Measurements from ENCODE around the gene TMEM95. TPM values are rescaled to one million over a fixed set of nuclear protein-coding genes. Genes with fewer than 3 reads are reported as not detected.

Gene TMEM95
- total and polyA plus RNA-seq, 4 donors = not detected

DNA sequence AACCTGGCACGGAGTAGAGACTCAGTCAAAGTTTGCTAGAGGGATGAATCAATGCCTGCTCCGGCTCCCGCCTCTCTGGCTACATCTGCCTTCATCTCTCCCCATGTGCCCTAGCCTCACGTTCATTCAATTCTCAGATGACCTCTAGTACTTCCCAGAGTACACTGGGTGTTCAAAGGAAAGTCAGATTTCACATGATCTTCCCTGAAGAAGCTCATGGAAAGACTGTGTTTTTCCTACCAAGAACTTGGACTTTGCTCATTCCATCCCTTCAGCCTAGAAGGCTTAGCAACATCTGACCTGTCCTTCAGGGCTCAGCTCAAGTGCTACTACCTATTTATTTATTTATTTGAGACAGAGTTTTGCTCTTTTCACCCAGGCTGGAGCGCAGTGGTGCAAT, 14.9 kb downstream of the TMEM95 start:
- Histone ChIP-seq H3K4me3 (ENCODE audit: low read depth in 1 of 3, low read length in 3 of 3) (no peak overlapping the region), H3K9ac (ENCODE audit: low read depth in 1 of 2, low read length in 2 of 2) (no peak overlapping the region), H3K9me3 (ENCODE audit: control insufficient read depth in 4 of 4, low read length in 3 of 4) (no peaks in the 10 kb centered on the region), H3K27me3 (ENCODE audit: control insufficient read depth in 4 of 4, insufficient read depth in 4 of 4, low read length in 3 of 4) (no peaks in the 10 kb centered on the region), H3K27ac (ENCODE audit: low read depth in 1 of 2, low read length in 2 of 2) (no peak overlapping the region), H3K36me3 (ENCODE audit: control insufficient read depth in 4 of 4, insufficient read depth in 3 of 4, low read depth in 1 of 4, low read length in 3 of 4) (no peaks in the 10 kb centered on the region), H3K4me1 (ENCODE audit: control insufficient read depth in 4 of 4, insufficient read depth in 4 of 4, low read length in 3 of 4) (no peaks in the 10 kb centered on the region)
- WGBS = 69% methylated on average over 5 of the region's 5 CpGs
- no peak for DNase-seq (ENCODE audit: low spot score)
- no peak for TF ChIP-seq FOXA1 (IDR thresholded peaks at IDR 0.05)
- TF ChIP-seq YY1 (IDR thresholded peaks at IDR 0.05) = no peak
- TF ChIP-seq, protein P1, sequence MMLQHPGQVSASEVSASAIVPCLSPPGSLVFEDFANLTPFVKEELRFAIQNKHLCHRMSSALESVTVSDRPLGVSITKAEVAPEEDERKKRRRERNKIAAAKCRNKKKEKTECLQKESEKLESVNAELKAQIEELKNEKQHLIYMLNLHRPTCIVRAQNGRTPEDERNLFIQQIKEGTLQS (IDR thresholded peaks at IDR 0.05) = no peak
- no peak for TF ChIP-seq RXRA (IDR thresholded peaks at IDR 0.05)
- TF ChIP-seq, protein P2, sequence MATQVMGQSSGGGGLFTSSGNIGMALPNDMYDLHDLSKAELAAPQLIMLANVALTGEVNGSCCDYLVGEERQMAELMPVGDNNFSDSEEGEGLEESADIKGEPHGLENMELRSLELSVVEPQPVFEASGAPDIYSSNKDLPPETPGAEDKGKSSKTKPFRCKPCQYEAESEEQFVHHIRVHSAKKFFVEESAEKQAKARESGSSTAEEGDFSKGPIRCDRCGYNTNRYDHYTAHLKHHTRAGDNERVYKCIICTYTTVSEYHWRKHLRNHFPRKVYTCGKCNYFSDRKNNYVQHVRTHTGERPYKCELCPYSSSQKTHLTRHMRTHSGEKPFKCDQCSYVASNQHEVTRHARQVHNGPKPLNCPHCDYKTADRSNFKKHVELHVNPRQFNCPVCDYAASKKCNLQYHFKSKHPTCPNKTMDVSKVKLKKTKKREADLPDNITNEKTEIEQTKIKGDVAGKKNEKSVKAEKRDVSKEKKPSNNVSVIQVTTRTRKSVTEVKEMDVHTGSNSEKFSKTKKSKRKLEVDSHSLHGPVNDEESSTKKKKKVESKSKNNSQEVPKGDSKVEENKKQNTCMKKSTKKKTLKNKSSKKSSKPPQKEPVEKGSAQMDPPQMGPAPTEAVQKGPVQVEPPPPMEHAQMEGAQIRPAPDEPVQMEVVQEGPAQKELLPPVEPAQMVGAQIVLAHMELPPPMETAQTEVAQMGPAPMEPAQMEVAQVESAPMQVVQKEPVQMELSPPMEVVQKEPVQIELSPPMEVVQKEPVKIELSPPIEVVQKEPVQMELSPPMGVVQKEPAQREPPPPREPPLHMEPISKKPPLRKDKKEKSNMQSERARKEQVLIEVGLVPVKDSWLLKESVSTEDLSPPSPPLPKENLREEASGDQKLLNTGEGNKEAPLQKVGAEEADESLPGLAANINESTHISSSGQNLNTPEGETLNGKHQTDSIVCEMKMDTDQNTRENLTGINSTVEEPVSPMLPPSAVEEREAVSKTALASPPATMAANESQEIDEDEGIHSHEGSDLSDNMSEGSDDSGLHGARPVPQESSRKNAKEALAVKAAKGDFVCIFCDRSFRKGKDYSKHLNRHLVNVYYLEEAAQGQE (IDR thresholded peaks at IDR 0.05) = no peak
- TF ChIP-seq JUND (IDR thresholded peaks at IDR 0.05) = no peak
- TF ChIP-seq, protein P3, sequence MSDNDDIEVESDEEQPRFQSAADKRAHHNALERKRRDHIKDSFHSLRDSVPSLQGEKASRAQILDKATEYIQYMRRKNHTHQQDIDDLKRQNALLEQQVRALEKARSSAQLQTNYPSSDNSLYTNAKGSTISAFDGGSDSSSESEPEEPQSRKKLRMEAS (IDR thresholded peaks at IDR 0.05) = no peak
- no peak for TF ChIP-seq NR2F2 (IDR thresholded peaks at IDR 0.05)

DNA sequence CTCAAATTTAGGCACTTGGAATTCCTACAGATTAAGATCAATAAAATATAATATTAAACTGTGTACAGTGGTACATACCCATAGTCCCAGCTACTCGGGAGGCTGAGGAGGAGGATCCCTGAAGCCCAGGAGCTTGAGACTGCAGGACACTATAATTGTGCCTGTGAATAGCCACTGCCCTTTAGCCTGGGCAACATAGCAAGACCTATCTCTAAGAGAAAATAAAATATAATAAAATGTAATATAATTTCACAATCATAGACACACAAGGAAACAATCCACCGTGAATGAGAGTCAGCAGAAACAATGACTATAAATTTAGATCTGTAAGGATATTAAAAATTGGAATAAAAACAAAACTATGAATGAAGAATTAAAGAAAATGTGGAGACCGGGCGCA, 15.9 kb downstream of the TMEM95 start:
- Histone ChIP-seq H3K36me3 (ENCODE audit: control insufficient read depth in 4 of 4, insufficient read depth in 3 of 4, low read depth in 1 of 4, low read length in 3 of 4) (no peaks in the 10 kb centered on the region), H3K27ac (ENCODE audit: low read depth in 1 of 2, low read length in 2 of 2) (no peak overlapping the region), H3K4me3 (ENCODE audit: low read depth in 1 of 3, low read length in 3 of 3) (no peak overlapping the region), H3K27me3 (ENCODE audit: control insufficient read depth in 4 of 4, insufficient read depth in 4 of 4, low read length in 3 of 4) (no peaks in the 10 kb centered on the region), H3K9ac (ENCODE audit: low read depth in 1 of 2, low read length in 2 of 2) (no peak overlapping the region), H3K4me1 (ENCODE audit: control insufficient read depth in 4 of 4, insufficient read depth in 4 of 4, low read length in 3 of 4) (no peaks in the 10 kb centered on the region), H3K9me3 (ENCODE audit: control insufficient read depth in 4 of 4, low read length in 3 of 4) (no peaks in the 10 kb centered on the region)
- 85% methylated on average over 4 of the region's 4 CpGs for WGBS
- TF ChIP-seq, protein P4, sequence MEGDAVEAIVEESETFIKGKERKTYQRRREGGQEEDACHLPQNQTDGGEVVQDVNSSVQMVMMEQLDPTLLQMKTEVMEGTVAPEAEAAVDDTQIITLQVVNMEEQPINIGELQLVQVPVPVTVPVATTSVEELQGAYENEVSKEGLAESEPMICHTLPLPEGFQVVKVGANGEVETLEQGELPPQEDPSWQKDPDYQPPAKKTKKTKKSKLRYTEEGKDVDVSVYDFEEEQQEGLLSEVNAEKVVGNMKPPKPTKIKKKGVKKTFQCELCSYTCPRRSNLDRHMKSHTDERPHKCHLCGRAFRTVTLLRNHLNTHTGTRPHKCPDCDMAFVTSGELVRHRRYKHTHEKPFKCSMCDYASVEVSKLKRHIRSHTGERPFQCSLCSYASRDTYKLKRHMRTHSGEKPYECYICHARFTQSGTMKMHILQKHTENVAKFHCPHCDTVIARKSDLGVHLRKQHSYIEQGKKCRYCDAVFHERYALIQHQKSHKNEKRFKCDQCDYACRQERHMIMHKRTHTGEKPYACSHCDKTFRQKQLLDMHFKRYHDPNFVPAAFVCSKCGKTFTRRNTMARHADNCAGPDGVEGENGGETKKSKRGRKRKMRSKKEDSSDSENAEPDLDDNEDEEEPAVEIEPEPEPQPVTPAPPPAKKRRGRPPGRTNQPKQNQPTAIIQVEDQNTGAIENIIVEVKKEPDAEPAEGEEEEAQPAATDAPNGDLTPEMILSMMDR (IDR thresholded peaks at IDR 0.05; ENCODE audit: low read depth, low read length, missing input control) = no peak
- no peak for TF ChIP-seq FOXA1 (IDR thresholded peaks at IDR 0.05)
- TF ChIP-seq TAF1 (conservative IDR thresholded peaks at IDR 0.05) = no peak
- TF ChIP-seq RXRA (IDR thresholded peaks at IDR 0.05) = no peak
- TF ChIP-seq NR2F2 (IDR thresholded peaks at IDR 0.05) = no peak
- TF ChIP-seq HNF4G (IDR thresholded peaks at IDR 0.05) = no peak
- no peak for TF ChIP-seq FOXA2 (IDR thresholded peaks at IDR 0.05)
- DNase-seq (ENCODE audit: low spot score) = no peak

DNA sequence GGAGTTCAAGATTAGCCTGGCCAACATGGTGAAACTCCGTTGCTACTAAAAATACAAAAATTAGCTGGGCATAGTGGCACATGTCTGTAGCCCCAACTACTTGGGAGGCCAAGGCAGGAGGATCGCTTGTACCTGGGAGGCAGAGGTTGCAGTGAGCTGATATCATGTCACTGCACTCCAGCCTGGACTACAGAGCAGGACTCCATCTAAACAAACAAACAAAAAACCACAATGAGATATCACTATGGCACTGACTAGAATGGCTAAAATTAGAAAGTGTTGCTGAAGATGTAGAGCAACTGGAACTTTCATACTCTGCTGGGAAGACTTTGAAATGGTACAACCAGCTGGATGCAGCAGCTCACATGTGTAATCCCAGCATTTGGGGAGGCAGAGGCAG, 19.4 kb downstream of the TMEM95 start:
- Histone ChIP-seq H3K9me3 (ENCODE audit: control insufficient read depth in 4 of 4, low read length in 3 of 4) (no peaks in the 10 kb centered on the region), H3K27me3 (ENCODE audit: control insufficient read depth in 4 of 4, insufficient read depth in 4 of 4, low read length in 3 of 4) (no peaks in the 10 kb centered on the region), H3K36me3 (ENCODE audit: control insufficient read depth in 4 of 4, insufficient read depth in 3 of 4, low read depth in 1 of 4, low read length in 3 of 4) (no peaks in the 10 kb centered on the region), H3K4me3 (ENCODE audit: low read depth in 1 of 3, low read length in 3 of 3) (no peak overlapping the region), H3K9ac (ENCODE audit: low read depth in 1 of 2, low read length in 2 of 2) (no peak overlapping the region), H3K4me1 (ENCODE audit: control insufficient read depth in 4 of 4, insufficient read depth in 4 of 4, low read length in 3 of 4) (no peaks in the 10 kb centered on the region), H3K27ac (ENCODE audit: low read depth in 1 of 2, low read length in 2 of 2) (no peak overlapping the region)
- DNase-seq (ENCODE audit: low spot score) = no peak
- no peak for TF ChIP-seq YY1 (IDR thresholded peaks at IDR 0.05)
- TF ChIP-seq RAD21 (IDR thresholded peaks at IDR 0.05) = no peak
- WGBS = 89% methylated on average over 2 of the region's 2 CpGs
